Karpas-422 (cell line): ENCODE measurements around the gene AP5Z1. TPM values are rescaled to one million over a fixed set of nuclear protein-coding genes. Genes with fewer than 3 reads are reported as not detected.

Experiments
- DNase-seq: peaks from one replicate; pipeline ENCODE4 v3.0.0-alpha.2; 2015
- H2AFZ ChIP-seq: fragments of 200-600 bp; sonication (generic); 2 replicates; pipeline ENCODE4 v1.6.1; 2014; ENCODE audit warnings: antibody characterized with exemption, low read length, mixed read lengths
- H3K27ac ChIP-seq: fragments of 200-600 bp; sonication (generic); 2 replicates; pipeline ENCODE4 v1.5.1; 2014; ENCODE audit warnings: mild to moderate bottlenecking, low read length, moderate library complexity
- H3K27me3 ChIP-seq: fragments of 200-600 bp; sonication (generic); 2 replicates; pipeline ENCODE4 v1.6.1; 2014; ENCODE audit warnings: low read length, mixed read lengths
- H3K36me3 ChIP-seq: fragments of 200-600 bp; sonication (generic); 2 replicates; pipeline ENCODE4 v1.6.1; 2014; ENCODE audit warnings: low read length, mixed read lengths; ENCODE audit not compliant: insufficient read depth
- H3K4me1 ChIP-seq: fragments of 200-600 bp; sonication (generic); 2 replicates; pipeline ENCODE4 v1.6.1; 2014; ENCODE audit warnings: mild to moderate bottlenecking, low read length, mixed read lengths
- H3K4me2 ChIP-seq: fragments of 200-600 bp; sonication (generic); 2 replicates; pipeline ENCODE4 v1.6.1; 2014; ENCODE audit warnings: low read length, low read depth, mild to moderate bottlenecking; ENCODE audit not compliant: poor library complexity, severe bottlenecking
- H3K4me3 ChIP-seq: fragments of 200-600 bp; sonication (generic); 2 replicates; pipeline ENCODE4 v1.5.1; 2014; ENCODE audit warnings: mild to moderate bottlenecking, antibody characterized with exemption, low read length, mixed read lengths
- H3K79me2 ChIP-seq: fragments of 200-600 bp; sonication (generic); 2 replicates; pipeline ENCODE4 v1.6.1; 2014; ENCODE audit warnings: mild to moderate bottlenecking, low read length, mixed read lengths
- H3K9ac ChIP-seq: fragments of 200-600 bp; sonication (generic); 2 replicates; pipeline ENCODE4 v1.6.0; 2014; ENCODE audit warnings: low read length
- H3K9me2 ChIP-seq: fragments of 200-600 bp; sonication (generic), shearing (Covaris generic); replicated peaks from 2 replicates; pipeline ENCODE4 v1.6.0; 2014; ENCODE audit warnings: mild to moderate bottlenecking, low read length, moderate library complexity; ENCODE audit not compliant: insufficient read depth
- H3K9me3 ChIP-seq: fragments of 300-700, 200-600 bp; sonication (generic); 2 replicates; pipeline ENCODE4 v1.6.1; 2014; ENCODE audit warnings: low read length, mixed read lengths
- H4K20me1 ChIP-seq: fragments of 200-600 bp; sonication (generic); 2 replicates; pipeline ENCODE4 v1.6.1; 2014; ENCODE audit warnings: mild to moderate bottlenecking, antibody characterized with exemption, low read length, low read depth; ENCODE audit not compliant: insufficient read depth
- total RNA-seq: library from RNA; depleted of rRNA; stranded (reverse); fragments of >200 nt; shearing (Covaris generic); gene quantifications from 2 replicates; pipeline ENCODE4 v1.2.3, GENCODE V29; 2014; ENCODE audit warnings: low replicate concordance

Gene AP5Z1
- total RNA-seq, 1 experiment from 2014 or later = 14.5 TPM

GRCh38 chr7:4823441-4824119 lies 48.2 kb downstream of the AP5Z1 start:
- no peaks in the 10 kb centered on the region for H3K4me1 ChIP-seq
- no peak overlapping the region for H3K27ac ChIP-seq
- H3K9ac ChIP-seq = no peak overlapping the region
- no peaks in the 10 kb centered on the region for H3K9me2 ChIP-seq
- no peaks in the 10 kb centered on the region for H4K20me1 ChIP-seq
- H3K36me3 ChIP-seq = no peaks in the 10 kb centered on the region
- H3K79me2 ChIP-seq = no peaks in the 10 kb centered on the region
- no peak overlapping the region for H3K4me3 ChIP-seq
- H3K27me3 ChIP-seq = no peaks in the 10 kb centered on the region
- DNase-seq = no peak
- H3K4me2 ChIP-seq = no peak overlapping the region
- no peaks in the 10 kb centered on the region for H3K9me3 ChIP-seq
- H2AFZ ChIP-seq = no peak overlapping the region

GRCh38 chr7:4824120-4824775 lies 48.8 kb downstream of the AP5Z1 start:
- no peak overlapping the region for H3K4me2 ChIP-seq
- H3K27ac ChIP-seq = no peak overlapping the region
- no peaks in the 10 kb centered on the region for H3K36me3 ChIP-seq

GRCh38 chr7:4825081-4825480 lies 49.7 kb downstream of the AP5Z1 start:
- Histone ChIP-seq H3K36me3 (no peaks in the 10 kb centered on the region), H4K20me1 (no peaks in the 10 kb centered on the region), H3K4me3 (no peak overlapping the region), H3K4me2 (no peak overlapping the region), H3K79me2 (no peaks in the 10 kb centered on the region), H2AFZ (no peak overlapping the region), H3K9me3 (no peaks in the 10 kb centered on the region), H3K9me2 (no peaks in the 10 kb centered on the region), H3K27me3 (no peaks in the 10 kb centered on the region), H3K27ac (no peak overlapping the region), H3K9ac (no peak overlapping the region), H3K4me1 (no peaks in the 10 kb centered on the region)
- DNase-seq = no peak

More at GRCh38 chr7:4824120-4824775, 48.8 kb downstream of the AP5Z1 start:
- no peak overlapping the region for H2AFZ ChIP-seq
- no peak for DNase-seq
- H3K9ac ChIP-seq = no peak overlapping the region
- H3K4me1 ChIP-seq = no peaks in the 10 kb centered on the region
- no peaks in the 10 kb centered on the region for H3K79me2 ChIP-seq
- no peak overlapping the region for H3K4me3 ChIP-seq
- no peaks in the 10 kb centered on the region for H3K9me3 ChIP-seq
- no peaks in the 10 kb centered on the region for H4K20me1 ChIP-seq
- no peaks in the 10 kb centered on the region for H3K27me3 ChIP-seq
- H3K9me2 ChIP-seq = no peaks in the 10 kb centered on the region

GRCh38 chr7:4828720-4829383 lies 53.4 kb downstream of the AP5Z1 start:
- Histone ChIP-seq H3K79me2 (no peaks in the 10 kb centered on the region), H3K27me3 (no peaks in the 10 kb centered on the region), H2AFZ (no peak overlapping the region), H3K9ac (no peak overlapping the region), H3K4me1 (no peaks in the 10 kb centered on the region), H4K20me1 (no peaks in the 10 kb centered on the region), H3K4me3 (no peak overlapping the region), H3K36me3 (no peaks in the 10 kb centered on the region), H3K27ac (no peak overlapping the region), H3K4me2 (no peak overlapping the region), H3K9me3 (no peaks in the 10 kb centered on the region), H3K9me2 (no peaks in the 10 kb centered on the region)
- no peak for DNase-seq

GRCh38 chr7:4830176-4830575 lies 54.8 kb downstream of the AP5Z1 start:
- Histone ChIP-seq H3K27ac (no peak overlapping the region), H3K4me3 (no peak overlapping the region), H4K20me1 (no peaks in the 10 kb centered on the region), H3K9me2 (no peaks in the 10 kb centered on the region), H3K79me2 (no peaks in the 10 kb centered on the region), H3K27me3 (no peaks in the 10 kb centered on the region), H2AFZ (no peak overlapping the region), H3K9me3 (no peaks in the 10 kb centered on the region), H3K9ac (no peak overlapping the region), H3K4me2 (no peak overlapping the region), H3K4me1 (no peaks in the 10 kb centered on the region), H3K36me3 (no peaks in the 10 kb centered on the region)
- DNase-seq = peak; percentile 85

- no peaks in the 10 kb centered on the region for H3K4me1 ChIP-seq
- H4K20me1 ChIP-seq = no peaks in the 10 kb centered on the region
- H3K36me3 ChIP-seq = no peaks in the 10 kb centered on the region
- no peak overlapping the region for H3K4me2 ChIP-seq
- no peak for DNase-seq
- H3K9ac ChIP-seq = no peak overlapping the region
- H3K9me3 ChIP-seq = no peaks in the 10 kb centered on the region
- H3K27me3 ChIP-seq = no peaks in the 10 kb centered on the region
- no peak overlapping the region for H2AFZ ChIP-seq
- H3K79me2 ChIP-seq = no peaks in the 10 kb centered on the region
- no peak overlapping the region for H3K4me3 ChIP-seq
- no peak overlapping the region for H3K27ac ChIP-seq
- no peaks in the 10 kb centered on the region for H3K9me2 ChIP-seq
Measured at GRCh38 chr7:4831723-4832495, 56.5 kb downstream of the AP5Z1 start.

GRCh38 chr7:4832711-4833110 lies 57.3 kb downstream of the AP5Z1 start:
- Histone ChIP-seq H3K9me2 (no peaks in the 10 kb centered on the region), H3K79me2 (no peaks in the 10 kb centered on the region), H3K9me3 (no peaks in the 10 kb centered on the region), H3K4me3 (no peak overlapping the region), H3K27ac (no peak overlapping the region), H3K4me1 (no peaks in the 10 kb centered on the region), H3K36me3 (no peaks in the 10 kb centered on the region), H2AFZ (no peak overlapping the region), H3K27me3 (no peaks in the 10 kb centered on the region), H3K4me2 (no peak overlapping the region), H4K20me1 (no peaks in the 10 kb centered on the region), H3K9ac (no peak overlapping the region)
- no peak for DNase-seq

- Histone ChIP-seq H3K79me2 (no peaks in the 10 kb centered on the region), H2AFZ (no peak overlapping the region), H3K27ac (no peak overlapping the region), H3K27me3 (no peaks in the 10 kb centered on the region), H3K4me2 (no peak overlapping the region), H3K4me1 (peaks cover under 1% of the 10 kb centered on the region; the same call in 1 of the 2 replicates), H3K9ac (no peak overlapping the region), H3K9me3 (no peaks in the 10 kb centered on the region), H3K4me3 (no peak overlapping the region), H3K36me3 (no peaks in the 10 kb centered on the region), H3K9me2 (no peaks in the 10 kb centered on the region), H4K20me1 (no peaks in the 10 kb centered on the region)
- no peak for DNase-seq
Measured at GRCh38 chr7:4833176-4833575, 57.8 kb downstream of the AP5Z1 start.
